Activated CD8-positive, alpha-beta memory T cell treated with anti-CD3 and anti-CD28 coated beads for 24 hours (primary cell): ENCODE results near the gene CHRNE.

ENCODE experiments used
- DNase-seq: peaks from one replicate; pipeline ENCODE4 v3.0.0-alpha.2; 2020

CHRNE gene

GRCh38 chr17:4851084-4851483, 51.8 kb downstream of the CHRNE start:
- DNase-seq = no peak

- DNase-seq = no peak
Measured at GRCh38 chr17:4850246-4850645, 52.7 kb downstream of the CHRNE start.

GRCh38 chr17:4849011-4849536, 53.8 kb downstream of the CHRNE start:
- DNase-seq = no peak
